Activated B cell treated with CpG ODN at 0.5 μM for 24 hours (primary cell): ENCODE data around the gene SENP5. TPM values are rescaled to one million over a fixed set of nuclear protein-coding genes. Genes with fewer than 3 reads are reported as not detected.

Source experiments
- ATAC-seq: fragments of 200-7000 bp; cut with Tn5 transposase; one replicate; pipeline ENCODE4 v1.10.0; 2021; ENCODE audit warnings: low read depth, mild to moderate bottlenecking, moderate library complexity
- CTCF ChIA-PET: fragments of 350-600 bp; sonication (Branson Sonifier 250); formaldehyde crosslinking; loops from one replicate; lab custom pipeline; 2021; ENCODE audit warnings: antibody characterized with exemption; lab: Charles Lee
- POLR2A ChIA-PET: fragments of 350-600 bp; sonication (Branson Sonifier 250); formaldehyde crosslinking; loops from one replicate; lab custom pipeline; 2021; ENCODE audit warnings: antibody characterized with exemption; lab: Charles Lee
- DNase-seq: peaks from one replicate; pipeline ENCODE4 v3.0.0; 2022
- H3K27ac Mint-ChIP-seq: one replicate; pipeline ENCODE4 v1.8.0; 2020; ENCODE audit warnings: mixed read lengths
- H3K27me3 Mint-ChIP-seq: one replicate; pipeline ENCODE4 v1.8.0; 2021; ENCODE audit warnings: mixed read lengths
- H3K36me3 Mint-ChIP-seq: one replicate; pipeline ENCODE4 v1.8.0; 2021; ENCODE audit warnings: low read depth, mixed read lengths
- H3K4me1 Mint-ChIP-seq: one replicate; pipeline ENCODE4 v1.8.0; 2021; ENCODE audit warnings: mixed read lengths
- H3K4me3 Mint-ChIP-seq: one replicate; pipeline ENCODE4 v1.8.0; 2020; ENCODE audit warnings: mild to moderate bottlenecking, mixed read lengths
- H3K9me3 Mint-ChIP-seq: one replicate; pipeline ENCODE4 v1.8.0; 2020; ENCODE audit warnings: mixed read lengths
- CTCF ChIP-seq: fragments of 200-600 bp; IDR thresholded peaks from one replicate; pipeline ENCODE4 v1.8.0; 2022; ENCODE audit warnings: antibody characterized with exemption, mild to moderate bottlenecking
- intact Hi-C: fragments of 100-400 bp; cut with micrococcal nuclease; formaldehyde crosslinking; loops from one replicate; pipeline ENCODE4 v1.15.1; 2024
- total RNA-seq: library from RNA; stranded (reverse); gene quantifications from 2 replicates; pipeline ENCODE4 v1.2.3, GENCODE V29; 2022

The SENP5 gene
- total RNA-seq, 1 donor from 2014 or later, result 45.2 TPM

GRCh38 chr3:196962108-196962929, 94.6 kb downstream of the SENP5 start:
- ChIA-PET CTCF (no interaction called here), POLR2A (no interaction called here)
- peak overlapping the region; percentile 30 for H3K4me3 Mint-ChIP-seq
- H3K9me3 Mint-ChIP-seq, result no peaks in the 10 kb centered on the region
- H3K36me3 Mint-ChIP-seq, result no peaks in the 10 kb centered on the region
- intact Hi-C loops, result loop anchor here (10.0 kb wide), 1 partner anchor 248 kb away; the partner anchor contains the start of genes CEP19 and PIGX
- ATAC-seq (peak; percentile 53), DNase-seq (no peak)
- H3K4me1 Mint-ChIP-seq, result peaks cover 27% of the 10 kb centered on the region
- no peak for TF ChIP-seq CTCF
- peak overlapping the region; percentile 32 for H3K27ac Mint-ChIP-seq
- no peaks in the 10 kb centered on the region for H3K27me3 Mint-ChIP-seq

- no peak for TF ChIP-seq CTCF
- POLR2A ChIA-PET, result interaction anchor here (1.0 to 1.3 kb wide), 2 partner anchors 21 to 95 kb away, joined by 3 to 10 read pairs; partner anchors contain the start of genes NCBP2 and SENP5
- Mint-ChIP-seq H3K4me1 (peaks cover 34% of the 10 kb centered on the region), H3K4me3 (peak overlapping the region; percentile 30), H3K27me3 (no peaks in the 10 kb centered on the region), H3K9me3 (no peaks in the 10 kb centered on the region), H3K36me3 (no peaks in the 10 kb centered on the region), H3K27ac (peak overlapping the region; percentile 32)
- CTCF ChIA-PET, result interaction anchor here (1.0 kb wide), 1 partner anchor 125 kb away, joined by 3 read pairs; no protein-coding TSS in a partner anchor
- peak; percentile 53 for ATAC-seq
- DNase-seq, result no peak
- intact Hi-C loops, result loop anchor here (10.0 kb wide), 1 partner anchor 248 kb away; the partner anchor contains the start of genes CEP19 and PIGX
These were observed 95.4 kb downstream of the SENP5 start for GRCh38 chr3:196962930-196963630.

- Mint-ChIP-seq H3K27ac (no peak overlapping the region), H3K9me3 (no peaks in the 10 kb centered on the region), H3K27me3 (no peaks in the 10 kb centered on the region), H3K36me3 (no peaks in the 10 kb centered on the region), H3K4me3 (no peak overlapping the region), H3K4me1 (peaks cover 36% of the 10 kb centered on the region)
- intact Hi-C loops, result loop anchor here (10.0 kb wide), 1 partner anchor 249 kb away; the partner anchor contains the start of genes CEP19 and PIGX
- ChIA-PET POLR2A (interaction anchor here (1.0 to 1.4 kb wide), 3 partner anchors 21 to 251 kb away, joined by 3 to 10 read pairs (median 3); partner anchors contain the start of genes NCBP2 and SENP5), CTCF (interaction anchor here (1.0 kb wide), 1 partner anchor 126 kb away, joined by 3 read pairs; no protein-coding TSS in a partner anchor)
- ATAC-seq (no peak), DNase-seq (no peak)
- TF ChIP-seq CTCF, result no peak
These were observed 95.9 kb downstream of the SENP5 start for GRCh38 chr3:196963631-196963953.

GRCh38 chr3:196965112-196965803, 97.5 kb downstream of the SENP5 start:
- ChIA-PET CTCF (no interaction called here), POLR2A (no interaction called here)
- DNase-seq (no peak), ATAC-seq (no peak)
- Mint-ChIP-seq H3K9me3 (no peaks in the 10 kb centered on the region), H3K4me3 (no peak overlapping the region), H3K4me1 (peaks cover 40% of the 10 kb centered on the region), H3K27ac (no peak overlapping the region), H3K27me3 (no peaks in the 10 kb centered on the region), H3K36me3 (no peaks in the 10 kb centered on the region)
- intact Hi-C loops, result loop anchor here (5.0 to 10.0 kb wide), 2 partner anchors 250 to 713 kb away; partner anchors contain the start of genes CEP19 and PIGX
- TF ChIP-seq CTCF, result no peak
